K562 (cell line): Measurements from ENCODE around the gene SPATS2. TPM values are rescaled to one million over a fixed set of nuclear protein-coding genes. Genes with fewer than 3 reads are reported as not detected.

Source experiments
- ATAC-seq: fragments of 200-7000 bp; cut with Tn5 transposase; 3 replicates; pipeline ENCODE4 v1.9.1; 2020; ENCODE audit warnings: moderate library complexity
- BruUV-seq: library from RNA; stranded (reverse); fragments of 400-500 nt; replicated peaks from 2 replicates; lab custom pipeline; 2021; lab: Mats Ljungman, UMichigan
- CTCF ChIA-PET: fragments of 300-600 bp; formaldehyde crosslinking; extraction: SDS; loops from one replicate; lab custom pipeline; 2021; ENCODE audit warnings: low intra/inter-chr PET ratio; lab: Yijun Ruan, JAX
- POLR2A ChIA-PET: fragments of 300-600, 350-650 bp; sonication (Branson Sonifier 250); formaldehyde crosslinking; extraction: SDS; loops from one replicate; lab custom pipeline; 2021; ENCODE audit warnings: antibody characterized with exemption, inconsistent platforms; lab: Yijun Ruan, JAX
- DNase-seq, 4 experiments: peaks; one replicate each; pipeline versions ENCODE4 v3.0.0 to v3.0.0-alpha.2; 2011 to 2018; ENCODE audit warnings: low spot score in 3 of 4, mixed read lengths in 3 of 4; ENCODE audit errors: extremely low read depth in 1 of 4
- FAIRE-seq: peaks from 2 replicates; lab custom pipeline; 2011; peaks lifted over from hg19 to GRCh38; lab: Jason Lieb, UNC
- H2AFZ ChIP-seq: 2 replicates; pipeline ENCODE4 v1.6.0; 2011; ENCODE audit warnings: low read depth, low read length, control low read depth, inconsistent platforms
- H3K27ac ChIP-seq: fragments of 200-600 bp; 3 replicates; pipeline ENCODE4 v1.8.0; 2011; ENCODE audit warnings: low read depth, mild to moderate bottlenecking, control low read depth, inconsistent platforms, low read length, moderate library complexity, mixed read lengths; ENCODE audit errors: extremely low read depth
- H3K27me3 ChIP-seq, 2 experiments: fragments of 300-600 bp in 1 of 2; 2 replicates in 1 of 2; 3 replicates in 1 of 2; pipeline versions ENCODE4 v1.6.0 to v1.8.0; 2011; ENCODE audit warnings: inconsistent platforms in 2 of 2, low read length in 2 of 2, mild to moderate bottlenecking in 1 of 2, mixed read lengths in 1 of 2, moderate library complexity in 1 of 2; ENCODE audit not compliant: control insufficient read depth in 2 of 2, insufficient read depth in 2 of 2
- H3K36me3 ChIP-seq: fragments of 300-600 bp; 3 replicates; pipeline ENCODE4 v1.8.0; 2011; ENCODE audit warnings: mild to moderate bottlenecking, low read length, inconsistent platforms; ENCODE audit not compliant: control insufficient read depth, insufficient read depth
- H3K4me1 ChIP-seq, 2 experiments: fragments of 200-600 bp in 1 of 2; replicated peaks in 1 of 2; 2 replicates in 1 of 2; 3 replicates in 1 of 2; pipeline versions ENCODE4 v1.5.1 to v1.8.0; 2011; ENCODE audit warnings: inconsistent platforms in 2 of 2, low read length in 2 of 2, mild to moderate bottlenecking in 1 of 2, mixed read lengths in 1 of 2, moderate library complexity in 1 of 2; ENCODE audit not compliant: control insufficient read depth in 2 of 2, insufficient read depth in 2 of 2
- H3K4me2 ChIP-seq: 2 replicates; pipeline ENCODE4 v1.6.1; 2011; ENCODE audit warnings: low read length, control low read depth, inconsistent platforms, mixed read lengths; ENCODE audit not compliant: insufficient read depth
- H3K4me3 ChIP-seq: fragments of 200-600 bp; sonication (generic), shearing (Covaris generic); 2 replicates; pipeline ENCODE4 v1.5.1; 2016; ENCODE audit warnings: control low read depth, inconsistent platforms
- H3K79me2 ChIP-seq: fragments of 200-600 bp; 3 replicates; pipeline ENCODE4 v1.8.0; 2011; ENCODE audit warnings: low read length, inconsistent platforms; ENCODE audit not compliant: control insufficient read depth, insufficient read depth
- H3K9ac ChIP-seq, 2 experiments: 2 replicates each; pipeline versions ENCODE4 v1.6.0 to v1.6.1; 2011; ENCODE audit warnings: low read depth in 2 of 2, low read length in 2 of 2, control low read depth in 1 of 2, inconsistent platforms in 1 of 2, mild to moderate bottlenecking in 1 of 2, mixed read lengths in 1 of 2; ENCODE audit not compliant: insufficient read depth in 1 of 2
- H3K9me1 ChIP-seq: one replicate; pipeline ENCODE4 v1.6.0; 2011; ENCODE audit warnings: inconsistent platforms, mild to moderate bottlenecking, low read length, moderate library complexity; ENCODE audit not compliant: control insufficient read depth, insufficient read depth
- H3K9me3 ChIP-seq: replicated peaks from 2 replicates; pipeline ENCODE4 v1.5.1; 2011; ENCODE audit warnings: low read depth, low read length, inconsistent platforms; ENCODE audit not compliant: control insufficient read depth, insufficient read depth
- H4K20me1 ChIP-seq: replicated peaks from 2 replicates; pipeline ENCODE4 v1.6.1; 2011; ENCODE audit warnings: low read length, inconsistent platforms, mixed read lengths; ENCODE audit not compliant: control insufficient read depth, insufficient read depth
- CHD4 ChIP-seq: fragments of 200-600 bp; sonication (generic); IDR thresholded peaks from 3 replicates; pipeline ENCODE4 v1.6.1; 2012; ENCODE audit warnings: low read depth, mild to moderate bottlenecking, mixed read lengths, low read length, inconsistent platforms; ENCODE audit not compliant: insufficient read depth, insufficient replicate concordance, poor library complexity, severe bottlenecking
- FOXA1 ChIP-seq: fragments of 450-650 bp; IDR thresholded peaks from 2 replicates; pipeline ENCODE4 v1.6.1; 2016; ENCODE audit warnings: mild to moderate bottlenecking, borderline replicate concordance
- GTF2A2 ChIP-seq: IDR thresholded peaks from 2 replicates; pipeline ENCODE4 v1.6.1; 2016; ENCODE audit warnings: mild to moderate bottlenecking, missing genetic modification characterization, missing compliant biosample characterization
- PHB ChIP-seq: fragments of 250-450 bp; sonication (Bioruptor Pico); IDR thresholded peaks from 2 replicates; pipeline ENCODE4 v1.5.0; 2021
- POLR3G ChIP-seq: IDR thresholded peaks from 2 replicates; pipeline ENCODE4 v1.6.1; 2011; ENCODE audit not compliant: insufficient read length, insufficient replicate concordance; ENCODE audit errors: extremely low read depth
- RBFOX2 ChIP-seq: fragments of 200-400 bp; formaldehyde crosslinking; IDR thresholded peaks from 2 replicates; pipeline ENCODE4 v1.6.1; 2017; ENCODE audit warnings: low read depth, mild to moderate bottlenecking, low read length, moderate library complexity
- RFX7 ChIP-seq: fragments of 250-450 bp; sonication (Bioruptor Pico); IDR thresholded peaks from 2 replicates; pipeline ENCODE4 v1.5.1; 2021; ENCODE audit warnings: mild to moderate bottlenecking
- SLC30A9 ChIP-seq: fragments of 250-450 bp; sonication (Bioruptor Pico); IDR thresholded peaks from 2 replicates; pipeline ENCODE4 v1.8.0; 2022; ENCODE audit warnings: mild to moderate bottlenecking, moderate library complexity
- SMAD3 ChIP-seq: fragments of 450-650 bp; formaldehyde crosslinking; conservative IDR thresholded peaks from 2 replicates; pipeline ENCODE4 v1.4.0; 2020; ENCODE audit warnings: mild to moderate bottlenecking
- STAT5B ChIP-seq: fragments of 250-450 bp; sonication (Bioruptor Pico); IDR thresholded peaks from 2 replicates; pipeline ENCODE4 v1.8.0; 2021; ENCODE audit warnings: mild to moderate bottlenecking, inconsistent platforms
- TAL1 ChIP-seq: fragments of 450-650 bp; IDR thresholded peaks from 2 replicates; pipeline ENCODE4 v1.6.1; 2016; ENCODE audit warnings: mild to moderate bottlenecking
- TRIM24 ChIP-seq, 2 experiments: fragments of 450-650 bp; IDR thresholded peaks; 2 replicates each; pipeline ENCODE4 v1.6.1; 2016
- ZNF239 ChIP-seq: fragments of 250-450 bp; sonication (Bioruptor Pico); IDR thresholded peaks from 2 replicates; pipeline ENCODE4 v1.4.0; 2020; ENCODE audit warnings: mild to moderate bottlenecking
- ZNF764 ChIP-seq: fragments of 250-450 bp; sonication (Bioruptor Pico); IDR thresholded peaks from 2 replicates; pipeline ENCODE4 v1.4.0; 2020; ENCODE audit warnings: low read depth, mild to moderate bottlenecking, moderate library complexity
- ZZZ3 ChIP-seq: fragments of 450-650 bp; IDR thresholded peaks from 2 replicates; pipeline ENCODE4 v1.6.1; 2016; ENCODE audit warnings: antibody characterized with exemption, mild to moderate bottlenecking, moderate library complexity
- WGBS: fragments of 100-300 bp; shearing (Covaris generic); methylation state at CpG from one replicate; pipeline ENCODE4 v1.1.6; 2016; ENCODE audit warnings: low coverage, mixed read lengths; ENCODE audit not compliant: insufficient coverage; ENCODE audit errors: missing lambda C conversion rate; 5-methylcytosine and 5-hydroxymethylcytosine counted together
- in situ Hi-C: fragments of 300-500 bp; cut with MboI; formaldehyde crosslinking; loops from 4 replicates; pipeline ENCODE4 v1.15.0; 2018; ENCODE audit warnings: inconsistent platforms, mixed read lengths
- intact Hi-C: fragments of 100-400 bp; cut with micrococcal nuclease; formaldehyde crosslinking; loops from 2 replicates; pipeline ENCODE4 v1.14.2; 2022
- polyA plus RNA-seq, 8 experiments: library from polyadenylated mRNA; depleted of rRNA in 4 of 8; stranded (reverse) in 5 of 8; unstranded in 3 of 8; fragments of >200 nt; fragmentation: Nextera tagmentation in 2 of 8; fragmentation: Illumina TruSeq in 1 of 8; extraction: Ambion mirVana in 2 of 8; extraction: Trizol in 1 of 8; gene quantifications; 2 replicates each; pipeline versions ENCODE4 v1.2.1 to v1.2.3, GENCODE V29; 2011 to 2014; ENCODE audit warnings: inconsistent platforms in 1 of 8, missing spikeins in 1 of 8
- total RNA-seq, 7 experiments: library from RNA; depleted of rRNA in 6 of 7; stranded (reverse); fragments of >200 nt in 6 of 7; fragmentation: Illumina TruSeq in 2 of 7; extraction: Trizol in 2 of 7; gene quantifications; 2 replicates each; pipeline versions ENCODE4 v1.2.1 to v1.2.3, GENCODE V29; 2011 to 2021; ENCODE audit warnings: low replicate concordance in 1 of 7
- TF ChIP-seq, protein P1 (sequence below), 2 experiments: fragments of 200-800 bp in 1 of 2; sonication (Bioruptor generic) in 1 of 2; sonication (generic) in 1 of 2; formaldehyde crosslinking in 1 of 2; IDR thresholded peaks in 1 of 2; conservative IDR thresholded peaks in 1 of 2; 2 replicates each; pipeline versions ENCODE4 v1.5.0 to v1.6.1; 2016 to 2020; ENCODE audit warnings: missing compliant biosample characterization in 1 of 2, missing genetic modification characterization in 1 of 2, missing genetic modification reagents in 1 of 2
- TF ChIP-seq, protein P2 (sequence below): fragments of 450-650 bp; IDR thresholded peaks from 2 replicates; pipeline ENCODE4 v1.6.1; 2016

SPATS2 gene
- total and polyA plus RNA-seq, 9 of the 15 experiments (the other 6 are each of a cell fraction or from before 2014, with no cell fraction given): 5.4 to 48.2 (median 17.5) TPM

DNA sequence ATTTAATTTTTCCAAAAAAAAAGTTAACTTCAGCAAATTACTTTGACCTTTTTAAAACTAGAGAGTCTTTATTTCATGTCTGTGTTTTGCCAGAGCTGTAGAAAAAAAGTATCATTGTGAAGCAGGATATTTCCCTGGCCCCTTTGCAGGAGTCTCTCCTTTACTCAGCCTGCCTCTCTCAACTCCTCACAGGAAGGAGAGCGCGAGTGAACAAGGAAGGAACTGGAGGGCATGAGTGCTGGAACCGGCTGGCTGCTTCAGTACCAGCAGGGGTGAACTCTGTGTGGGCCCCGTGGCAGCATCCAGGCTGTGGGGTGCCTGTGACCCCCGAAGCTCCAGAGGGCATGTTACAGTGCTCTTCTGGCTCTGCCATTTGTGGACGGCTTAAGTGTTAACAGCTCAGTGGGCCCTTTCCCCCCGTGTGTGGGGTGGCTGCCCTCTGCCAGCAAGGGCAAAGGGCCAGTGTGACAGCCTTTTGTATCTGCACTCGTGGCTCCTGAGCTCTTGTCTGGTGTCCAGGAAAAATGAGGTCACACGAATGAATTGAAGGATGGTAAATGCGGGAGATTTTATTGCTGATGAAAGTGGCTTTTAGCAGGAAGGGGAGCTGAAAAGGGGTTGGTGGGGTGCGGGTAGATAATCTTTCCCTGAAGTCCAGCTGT lies 95.0 kb downstream of the SPATS2 start:
- H3K4me3 ChIP-seq: no peak overlapping the region
- intact Hi-C loops: no loop called here
- no peaks in the 10 kb centered on the region for H4K20me1 ChIP-seq
- H3K27ac ChIP-seq: no peak overlapping the region
- CTCF ChIA-PET: no interaction called here
- TF ChIP-seq ZNF239 (CRISPR knock-in tag): no peak
- no peak for TF ChIP-seq RBFOX2
- no peak for TF ChIP-seq ZZZ3
- TF ChIP-seq CHD4: no peak
- no peak for TF ChIP-seq POLR3G
- TF ChIP-seq GTF2A2 (tag): no peak
- TF ChIP-seq TRIM24 (IDR thresholded peaks at IDR 0.05): no peak
- TF ChIP-seq STAT5B: no peak
- TF ChIP-seq PHB (CRISPR knock-in tag): no peak
- TF ChIP-seq, protein P1, sequence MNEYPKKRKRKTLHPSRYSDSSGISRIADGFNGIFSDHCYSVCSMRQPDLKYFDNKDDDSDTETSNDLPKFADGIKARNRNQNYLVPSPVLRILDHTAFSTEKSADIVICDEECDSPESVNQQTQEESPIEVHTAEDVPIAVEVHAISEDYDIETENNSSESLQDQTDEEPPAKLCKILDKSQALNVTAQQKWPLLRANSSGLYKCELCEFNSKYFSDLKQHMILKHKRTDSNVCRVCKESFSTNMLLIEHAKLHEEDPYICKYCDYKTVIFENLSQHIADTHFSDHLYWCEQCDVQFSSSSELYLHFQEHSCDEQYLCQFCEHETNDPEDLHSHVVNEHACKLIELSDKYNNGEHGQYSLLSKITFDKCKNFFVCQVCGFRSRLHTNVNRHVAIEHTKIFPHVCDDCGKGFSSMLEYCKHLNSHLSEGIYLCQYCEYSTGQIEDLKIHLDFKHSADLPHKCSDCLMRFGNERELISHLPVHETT (CRISPR knock-in tag; conservative IDR thresholded peaks at IDR 0.05 in 1 of 2, IDR thresholded peaks at IDR 0.05 in 1 of 2): no peak
- no peak for TF ChIP-seq SMAD3 (CRISPR knock-in tag)
- no peak for TF ChIP-seq RFX7 (CRISPR knock-in tag)
- TF ChIP-seq SLC30A9: no peak
- no peak for TF ChIP-seq TAL1
- no peak for TF ChIP-seq FOXA1
- TF ChIP-seq, protein P2, sequence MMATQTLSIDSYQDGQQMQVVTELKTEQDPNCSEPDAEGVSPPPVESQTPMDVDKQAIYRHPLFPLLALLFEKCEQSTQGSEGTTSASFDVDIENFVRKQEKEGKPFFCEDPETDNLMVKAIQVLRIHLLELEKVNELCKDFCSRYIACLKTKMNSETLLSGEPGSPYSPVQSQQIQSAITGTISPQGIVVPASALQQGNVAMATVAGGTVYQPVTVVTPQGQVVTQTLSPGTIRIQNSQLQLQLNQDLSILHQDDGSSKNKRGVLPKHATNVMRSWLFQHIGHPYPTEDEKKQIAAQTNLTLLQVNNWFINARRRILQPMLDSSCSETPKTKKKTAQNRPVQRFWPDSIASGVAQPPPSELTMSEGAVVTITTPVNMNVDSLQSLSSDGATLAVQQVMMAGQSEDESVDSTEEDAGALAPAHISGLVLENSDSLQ: no peak
- no peak for TF ChIP-seq ZNF764
- H3K79me2 ChIP-seq: no peaks in the 10 kb centered on the region
- no peaks in the 10 kb centered on the region for H3K27me3 ChIP-seq
- WGBS: 77% methylated on average over 10 of the region's 11 CpGs
- H3K9ac ChIP-seq: no peak overlapping the region; a peak in 1 of 4 replicates
- 0 out of 3 replicates have a peak, but pooled peaks cover 3% of the 10 kb centered on the region for H3K36me3 ChIP-seq
- H2AFZ ChIP-seq: no peak overlapping the region
- H3K9me3 ChIP-seq: no peaks in the 10 kb centered on the region
- FAIRE-seq: no peak
- BruUV-seq: no TSS peak
- in situ Hi-C loops: no loop called here
- POLR2A ChIA-PET: interaction anchor here (0.6 to 1.5 kb wide), 3 partner anchors 19 to 84 kb away, joined by 3 read pairs; no protein-coding TSS in a partner anchor
- H3K4me1 ChIP-seq: no peaks in the 10 kb centered on the region
- ATAC-seq: no peak
- no peak overlapping the region for H3K4me2 ChIP-seq
- DNase-seq: no peak
- H3K9me1 ChIP-seq: no peaks in the 10 kb centered on the region
